Stimulated activated CD4-positive, alpha-beta T cell treated with anti-CD3 and anti-CD28 coated beads, Interleukin-4, amount 100 ng/mL, for 1 hour (primary cell): Measurements from ENCODE around the gene ERICH4.
"Not testable (repeated sequence)": the region's sequence is repeated elsewhere in the genome, so short reads cannot be mapped to it uniquely, and the experiment has no call there.

Source experiments
- DNase-seq: peaks from one replicate; pipeline ENCODE4 v3.0.0-alpha.2; 2020

ERICH4 gene

GRCh38 chr19:41480336-41480735 is 37.4 kb downstream of the ERICH4 start:
- no peak for DNase-seq

DNA sequence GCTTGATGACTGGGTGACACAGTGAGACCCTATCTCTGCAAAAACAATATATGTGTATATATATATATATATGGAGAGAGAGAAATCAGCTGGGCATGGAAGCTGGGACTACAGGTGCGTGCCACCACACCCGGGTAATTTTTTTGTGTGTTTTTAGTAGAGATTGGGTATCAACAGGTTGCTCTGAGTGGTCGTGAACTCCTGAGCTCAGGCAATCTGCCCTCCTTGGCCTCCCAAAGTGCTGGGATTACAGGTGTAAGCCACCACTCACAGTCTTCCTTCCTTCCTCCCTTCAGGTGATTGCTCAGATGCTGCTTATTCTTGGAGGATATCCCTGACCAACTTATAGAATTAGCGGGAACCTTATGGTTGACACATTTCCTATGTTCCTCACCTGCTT is 41.9 kb downstream of the ERICH4 start:
- DNase-seq: no peak

DNA sequence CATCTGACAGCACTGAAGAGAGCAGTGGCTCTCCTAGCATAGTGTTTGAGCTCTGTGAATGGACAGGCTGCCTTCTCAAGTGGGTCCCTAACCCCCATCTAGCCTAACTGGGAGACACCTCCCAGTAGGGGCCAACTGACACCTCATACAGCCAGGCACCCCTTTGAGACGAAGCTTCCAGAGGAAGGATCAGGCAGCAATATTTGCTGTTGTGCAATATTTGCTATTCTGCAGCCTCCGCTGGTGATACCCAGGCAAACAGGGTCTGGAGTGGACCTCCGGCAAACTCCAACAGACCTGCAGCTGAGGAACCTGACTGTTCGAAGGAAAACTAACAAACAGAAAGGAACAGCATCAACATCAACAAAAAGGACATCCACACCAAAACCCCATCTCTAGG is 44.0 kb downstream of the ERICH4 start:
- DNase-seq: not testable (repeated sequence)

- no peak for DNase-seq
These were observed 49.9 kb downstream of the ERICH4 start for GRCh38 chr19:41492843-41493242.
